Natural killer cell treated with Interleukin-12 subunit alpha and Interleukin-12 subunit beta and Interleukin-15 and Interleukin-18, amount 100 ng/mL, for 72 hours (primary cell): ENCODE measurements around the gene RPL13A. TPM values are rescaled to one million over a fixed set of nuclear protein-coding genes. Genes with fewer than 3 reads are reported as not detected.
A peak's percentile ranks its signal among the peaks of the same experiment; 100 is the strongest.

Source experiments
- ATAC-seq, 2 donors: fragments of 150-1000 bp; cut with Tn5 transposase in 1 of 2; sonication (Bioruptor Pico), chemical (Tn5 transposase) in 1 of 2; 2 replicates each; pipeline ENCODE4 v1.10.0; 2021
- DNase-seq: peaks from one replicate; pipeline ENCODE4 v3.0.0; 2022; ENCODE audit warnings: low spot score
- H3K27ac Mint-ChIP-seq, 2 donors: 1 replicate in 1 of 2; 2 replicates in 1 of 2; pipeline ENCODE4 v1.8.0; 2022; ENCODE audit warnings: mixed read lengths in 2 of 2, mild to moderate bottlenecking in 1 of 2, moderate library complexity in 1 of 2
- H3K27me3 Mint-ChIP-seq, 2 donors: 1 replicate in 1 of 2; 2 replicates in 1 of 2; pipeline ENCODE4 v1.8.0; 2022; ENCODE audit warnings: mixed read lengths in 2 of 2
- H3K36me3 Mint-ChIP-seq: one replicate; pipeline ENCODE4 v1.8.0; 2022; ENCODE audit warnings: mixed read lengths
- H3K4me1 Mint-ChIP-seq, 2 donors: 1 replicate in 1 of 2; 2 replicates in 1 of 2; pipeline ENCODE4 v1.8.0; 2022; ENCODE audit warnings: low read depth in 2 of 2, mixed read lengths in 2 of 2, mild to moderate bottlenecking in 1 of 2
- H3K4me3 Mint-ChIP-seq: one replicate; pipeline ENCODE4 v1.8.0; 2022; ENCODE audit warnings: mixed read lengths
- H3K9me3 Mint-ChIP-seq: 2 replicates; pipeline ENCODE4 v1.8.0; 2022; ENCODE audit warnings: mixed read lengths
- total RNA-seq, 2 donors: library from RNA; stranded (reverse); gene quantifications; one replicate each; pipeline ENCODE4 v1.2.3, GENCODE V29; 2022

The RPL13A gene
- total RNA-seq, 2 donors from 2014 or later: 1,861 to 2,042 TPM

- no peaks in the 10 kb centered on the region for H3K36me3 Mint-ChIP-seq
- no peaks in the 10 kb centered on the region for H3K9me3 Mint-ChIP-seq
- no peak for ATAC-seq
- peaks cover 5 to 9% of the 10 kb centered on the region in 2 donors for H3K4me1 Mint-ChIP-seq
- DNase-seq: no peak
- peaks cover 0 to 4% of the 10 kb centered on the region in 2 donors for H3K27me3 Mint-ChIP-seq
- no peak overlapping the region for H3K4me3 Mint-ChIP-seq
- H3K27ac Mint-ChIP-seq: no peak overlapping the region
These were observed 30.6 kb downstream of the RPL13A start for GRCh38 chr19:49518033-49518432.

- no peaks in the 10 kb centered on the region for H3K36me3 Mint-ChIP-seq
- no peaks in the 10 kb centered on the region for H3K9me3 Mint-ChIP-seq
- H3K4me3 Mint-ChIP-seq: no peak overlapping the region
- peaks cover 2 to 3% of the 10 kb centered on the region in 2 donors for H3K4me1 Mint-ChIP-seq
- H3K27me3 Mint-ChIP-seq: peaks cover 0 to 3% of the 10 kb centered on the region in 2 donors
- ATAC-seq (no peak), DNase-seq (no peak)
- no peak overlapping the region for H3K27ac Mint-ChIP-seq
These were observed 33.4 kb downstream of the RPL13A start for GRCh38 chr19:49520705-49521319.

GRCh38 chr19:49524812-49525455 is 37.5 kb downstream of the RPL13A start:
- ATAC-seq (no peak), DNase-seq (no peak)
- Mint-ChIP-seq H3K4me3 (no peak overlapping the region), H3K27me3 (peaks cover 0 to 2% of the 10 kb centered on the region in 2 donors), H3K27ac (no peak overlapping the region), H3K36me3 (no peaks in the 10 kb centered on the region), H3K4me1 (peaks cover 14 to 15% of the 10 kb centered on the region in 2 donors), H3K9me3 (no peaks in the 10 kb centered on the region)

- Mint-ChIP-seq H3K4me3 (peak overlapping the region; percentile 64), H3K9me3 (no peaks in the 10 kb centered on the region), H3K4me1 (peaks cover 21 to 24% of the 10 kb centered on the region in 2 donors), H3K27me3 (peaks cover 0 to 6% of the 10 kb centered on the region in 2 donors), H3K27ac (peak overlapping the region; percentile 61 to 67), H3K36me3 (no peaks in the 10 kb centered on the region)
- DNase-seq (no peak), ATAC-seq (no peak)
These were observed 40.9 kb downstream of the RPL13A start for GRCh38 chr19:49528211-49528771.

- H3K27me3 Mint-ChIP-seq: peaks cover 0 to 11% of the 10 kb centered on the region in 2 donors
- DNase-seq (no peak), ATAC-seq (no peak)
- H3K9me3 Mint-ChIP-seq: no peaks in the 10 kb centered on the region
- H3K4me1 Mint-ChIP-seq: peaks cover 34 to 37% of the 10 kb centered on the region in 2 donors
- H3K4me3 Mint-ChIP-seq: no peak overlapping the region
- no peaks in the 10 kb centered on the region for H3K36me3 Mint-ChIP-seq
- H3K27ac Mint-ChIP-seq: no peak overlapping the region
These were observed 43.3 kb downstream of the RPL13A start for GRCh38 chr19:49530708-49531107.

- ATAC-seq (peak; percentile 92 to 94), DNase-seq (peak; percentile 86)
- H3K27me3 Mint-ChIP-seq: peaks cover 0 to 12% of the 10 kb centered on the region in 2 donors
- no peaks in the 10 kb centered on the region for H3K36me3 Mint-ChIP-seq
- H3K9me3 Mint-ChIP-seq: no peaks in the 10 kb centered on the region
- peak overlapping the region; percentile 90 for H3K4me3 Mint-ChIP-seq
- H3K27ac Mint-ChIP-seq: peak overlapping the region; percentile 25 to 70
- peaks cover 19 to 23% of the 10 kb centered on the region in 2 donors for H3K4me1 Mint-ChIP-seq
These were observed 46.4 kb downstream of the RPL13A start for GRCh38 chr19:49533551-49534488.

GRCh38 chr19:49534632-49535385 is 47.4 kb downstream of the RPL13A start:
- Mint-ChIP-seq H3K4me3 (peak overlapping the region; percentile 90), H3K27ac (peak overlapping the region; percentile 25 to 65), H3K36me3 (no peaks in the 10 kb centered on the region), H3K9me3 (no peaks in the 10 kb centered on the region), H3K27me3 (peaks cover 0 to 12% of the 10 kb centered on the region in 2 donors), H3K4me1 (peaks cover 20 to 23% of the 10 kb centered on the region in 2 donors)
- no peak for ATAC-seq
- DNase-seq: no peak

GRCh38 chr19:49536921-49537462 is 49.6 kb downstream of the RPL13A start:
- no peak overlapping the region for H3K4me3 Mint-ChIP-seq
- ATAC-seq: no peak
- H3K27ac Mint-ChIP-seq: no peak overlapping the region
- peaks cover 18 to 23% of the 10 kb centered on the region in 2 donors for H3K4me1 Mint-ChIP-seq
- H3K36me3 Mint-ChIP-seq: no peaks in the 10 kb centered on the region
- H3K9me3 Mint-ChIP-seq: no peaks in the 10 kb centered on the region
- peaks cover 0 to 15% of the 10 kb centered on the region in 2 donors for H3K27me3 Mint-ChIP-seq
- no peak for DNase-seq

- Mint-ChIP-seq H3K36me3 (no peaks in the 10 kb centered on the region), H3K4me3 (no peak overlapping the region), H3K4me1 (peaks cover 12 to 15% of the 10 kb centered on the region in 2 donors), H3K9me3 (no peaks in the 10 kb centered on the region), H3K27ac (no peak overlapping the region), H3K27me3 (peaks cover 0 to 10% of the 10 kb centered on the region in 2 donors)
- DNase-seq (no peak), ATAC-seq (no peak)
These were observed 51.2 kb downstream of the RPL13A start for GRCh38 chr19:49538643-49539042.

GRCh38 chr19:49539192-49539952 is 52.0 kb downstream of the RPL13A start:
- no peaks in the 10 kb centered on the region for H3K36me3 Mint-ChIP-seq
- H3K4me1 Mint-ChIP-seq: peaks cover 13% of the 10 kb centered on the region in 2 donors
- H3K27ac Mint-ChIP-seq: no peak overlapping the region
- no peak for ATAC-seq
- H3K4me3 Mint-ChIP-seq: no peak overlapping the region
- no peaks in the 10 kb centered on the region for H3K9me3 Mint-ChIP-seq
- H3K27me3 Mint-ChIP-seq: peaks cover 0 to 10% of the 10 kb centered on the region in 2 donors
- no peak for DNase-seq
